GM23248 (cell line): ENCODE results near the gene CENPP. TPM values are rescaled to one million over a fixed set of nuclear protein-coding genes. Genes with fewer than 3 reads are reported as not detected.
A peak's percentile ranks its signal among the peaks of the same experiment; 100 is the strongest.

ENCODE experiments used
- DNase-seq: peaks from one replicate; pipeline ENCODE4 v3.0.0-alpha.2; 2015
- H2AFZ ChIP-seq: fragments of 200-600 bp; sonication (generic); 2 replicates; pipeline ENCODE4 v1.6.1; 2016; ENCODE audit warnings: antibody characterized with exemption
- H3F3A ChIP-seq: fragments of 200-600 bp; sonication (generic); 2 replicates; pipeline ENCODE4 v1.6.1; 2016; ENCODE audit warnings: mild to moderate bottlenecking, antibody characterized with exemption, mixed run types; ENCODE audit not compliant: insufficient read depth
- H3K27ac ChIP-seq: fragments of 200-600 bp; sonication (generic); 2 replicates; pipeline ENCODE4 v1.5.1; 2016; ENCODE audit warnings: mild to moderate bottlenecking
- H3K27me3 ChIP-seq: fragments of 200-600 bp; sonication (generic); replicated peaks from 2 replicates; pipeline ENCODE4 v1.6.1; 2016; ENCODE audit warnings: mild to moderate bottlenecking; ENCODE audit not compliant: insufficient read depth
- H3K36me3 ChIP-seq: fragments of 200-600 bp; sonication (generic); 2 replicates; pipeline ENCODE4 v1.6.1; 2016; ENCODE audit warnings: low read depth, mild to moderate bottlenecking
- H3K4me1 ChIP-seq: fragments of 200-600 bp; sonication (generic); 2 replicates; pipeline ENCODE4 v1.6.1; 2016; ENCODE audit warnings: mild to moderate bottlenecking; ENCODE audit not compliant: insufficient read depth
- H3K4me2 ChIP-seq: fragments of 200-600 bp; sonication (generic); one replicate; pipeline ENCODE4 v1.6.1; 2016; ENCODE audit warnings: mild to moderate bottlenecking; ENCODE audit not compliant: unreplicated experiment
- H3K4me3 ChIP-seq: fragments of 200-600 bp; sonication (generic); 2 replicates; pipeline ENCODE4 v1.5.1; 2016; ENCODE audit warnings: mild to moderate bottlenecking
- H3K79me2 ChIP-seq: fragments of 200-600 bp; sonication (generic); 2 replicates; pipeline ENCODE4 v1.6.1; 2016; ENCODE audit warnings: mild to moderate bottlenecking; ENCODE audit not compliant: insufficient read depth
- H3K9ac ChIP-seq: fragments of 200-600 bp; sonication (generic); 2 replicates; pipeline ENCODE4 v1.6.1; 2016; ENCODE audit warnings: mild to moderate bottlenecking
- H3K9me2 ChIP-seq: fragments of 200-600 bp; sonication (generic); 2 replicates; pipeline ENCODE4 v1.6.1; 2016; ENCODE audit warnings: mixed run types, mild to moderate bottlenecking, moderate library complexity; ENCODE audit not compliant: insufficient read depth
- H3K9me3 ChIP-seq: fragments of 200-600 bp; sonication (generic); one replicate; pipeline ENCODE4 v1.6.1; 2017; ENCODE audit warnings: low read depth
- H4K20me1 ChIP-seq: fragments of 200-600 bp; sonication (generic); 2 replicates; pipeline ENCODE4 v1.6.0; 2016; ENCODE audit not compliant: insufficient read depth
- EZH2 ChIP-seq: fragments of 200-600 bp; sonication (generic); IDR thresholded peaks from 2 replicates; pipeline ENCODE4 v1.6.1; 2018; ENCODE audit warnings: antibody characterized with exemption, mild to moderate bottlenecking; ENCODE audit not compliant: insufficient read depth, poor library complexity, severe bottlenecking
- EZH2phosphoT487 ChIP-seq: fragments of 200-600 bp; sonication (generic); IDR thresholded peaks from 2 replicates; pipeline ENCODE4 v1.6.1; 2018; ENCODE audit warnings: antibody characterized with exemption, moderate library complexity, mild to moderate bottlenecking, low read depth; ENCODE audit not compliant: insufficient read depth
- WGBS, 2 experiments: methylation state at CpG; one replicate each; pipeline ENCODE4 v1.1.6; 2015 to 2017; ENCODE audit warnings: low lambda C conversion rate in 2 of 2, low coverage in 1 of 2; ENCODE audit errors: missing lambda C conversion rate in 2 of 2; 5-methylcytosine and 5-hydroxymethylcytosine counted together
- in situ Hi-C: fragments of 300-500 bp; cut with MboI; formaldehyde crosslinking; loops from 2 replicates; pipeline ENCODE4 v1.15.0; 2020
- polyA plus RNA-seq: library from polyadenylated mRNA; unstranded; fragments of >200 nt; fragmentation: Nextera tagmentation; extraction: Ambion mirVana; gene quantifications from 2 replicates; pipeline ENCODE4 v1.2.1, GENCODE V29; 2016
- total RNA-seq: library from RNA; depleted of rRNA; stranded (reverse); fragments of >200 nt; shearing (Covaris generic); gene quantifications from 2 replicates; pipeline ENCODE4 v1.2.3, GENCODE V29; 2014

Gene CENPP
- total and polyA plus RNA-seq, 2 experiments from 2014 or later: 2.5 to 7.4 TPM

DNA sequence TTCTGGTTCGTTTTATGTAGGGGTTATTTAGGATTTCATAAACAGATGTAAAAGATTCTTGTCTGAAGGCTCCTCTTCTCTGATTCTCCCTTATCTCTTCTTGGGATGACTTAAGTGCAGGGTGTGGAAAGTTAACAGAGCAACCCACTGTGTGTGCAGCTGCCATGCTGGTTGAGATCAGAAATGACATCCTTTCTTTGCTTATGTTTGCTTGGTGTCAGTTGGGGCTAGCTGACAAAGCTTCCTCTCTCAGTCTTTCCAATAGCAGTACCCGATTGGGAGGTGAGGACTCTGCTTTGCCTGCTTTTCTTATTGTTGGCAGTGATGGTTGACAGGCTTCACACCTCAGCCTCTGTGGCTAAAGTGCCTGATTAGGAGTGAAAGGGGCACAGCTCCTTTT is 52.1 kb downstream of the CENPP start:
- no peak overlapping the region for H3K27ac ChIP-seq
- no peaks in the 10 kb centered on the region for H3K27me3 ChIP-seq
- no peaks in the 10 kb centered on the region for H4K20me1 ChIP-seq
- H3K4me3 ChIP-seq: no peak overlapping the region
- H3K9me3 ChIP-seq: no peaks in the 10 kb centered on the region
- H2AFZ ChIP-seq: no peak overlapping the region
- 78 to 88% methylated on average over 2 of the region's 2 CpGs for WGBS, 2 experiments
- no peak overlapping the region for H3K9ac ChIP-seq
- H3F3A ChIP-seq: peaks cover 18% of the 10 kb centered on the region
- TF ChIP-seq EZH2phosphoT487: no peak
- TF ChIP-seq EZH2: no peak
- H3K4me1 ChIP-seq: peaks cover 20% of the 10 kb centered on the region
- H3K79me2 ChIP-seq: no peaks in the 10 kb centered on the region
- DNase-seq: no peak
- in situ Hi-C loops: no loop called here
- H3K4me2 ChIP-seq: no peak overlapping the region
- H3K9me2 ChIP-seq: no peaks in the 10 kb centered on the region
- H3K36me3 ChIP-seq: no peaks in the 10 kb centered on the region

DNA sequence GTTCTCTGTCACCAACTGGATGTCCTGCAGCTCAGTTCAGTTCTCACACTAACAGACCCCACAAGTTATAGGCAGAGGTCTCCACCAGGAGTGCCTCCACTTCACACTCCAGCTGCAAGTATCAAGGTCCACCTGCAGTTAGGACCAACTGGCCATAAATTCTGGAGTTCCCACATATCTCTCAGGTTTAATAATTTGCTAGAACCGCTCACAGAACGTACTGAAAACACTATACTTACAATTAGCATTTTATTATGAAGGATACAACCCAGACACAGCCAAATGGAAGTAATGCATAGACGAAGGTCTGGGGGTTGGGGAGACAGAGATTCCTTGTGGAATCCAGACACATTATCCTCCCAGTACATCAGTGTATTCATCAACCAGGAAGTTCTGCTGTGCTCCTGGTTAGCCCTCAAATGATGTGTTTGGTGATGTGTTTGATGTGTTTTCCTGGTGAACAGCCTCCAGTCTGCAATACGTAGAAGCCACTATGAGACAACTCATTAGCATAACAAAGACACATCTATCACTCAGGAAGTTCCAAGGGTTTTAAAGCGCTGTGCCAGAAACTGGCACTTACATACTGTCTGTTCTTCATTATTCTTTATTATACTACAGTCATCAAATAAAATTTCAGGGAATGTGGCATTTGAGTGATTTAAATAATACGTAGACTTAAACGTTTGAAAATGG is 53.3 kb downstream of the CENPP start:
- H3K9ac ChIP-seq: no peak overlapping the region
- H3K79me2 ChIP-seq: no peaks in the 10 kb centered on the region
- peak overlapping the region; percentile 38 for H3K4me2 ChIP-seq
- H4K20me1 ChIP-seq: no peaks in the 10 kb centered on the region
- no peaks in the 10 kb centered on the region for H3K36me3 ChIP-seq
- DNase-seq: peak; percentile 66
- in situ Hi-C loops: no loop called here
- no peaks in the 10 kb centered on the region for H3K9me2 ChIP-seq
- H2AFZ ChIP-seq: peak overlapping the region; percentile 27; the same call in 1 of the 2 replicates
- peaks cover 24% of the 10 kb centered on the region for H3K4me1 ChIP-seq
- H3K27ac ChIP-seq: peak overlapping the region; percentile 32
- no peaks in the 10 kb centered on the region for H3K27me3 ChIP-seq
- no peaks in the 10 kb centered on the region for H3K9me3 ChIP-seq
- TF ChIP-seq EZH2phosphoT487: no peak
- TF ChIP-seq EZH2: no peak
- 28 to 29% methylated on average over 7 of the region's 7 CpGs for WGBS, 2 experiments
- H3F3A ChIP-seq: peaks cover 19% of the 10 kb centered on the region
- no peak overlapping the region; the same call in 1 of the 2 replicates for H3K4me3 ChIP-seq

DNA sequence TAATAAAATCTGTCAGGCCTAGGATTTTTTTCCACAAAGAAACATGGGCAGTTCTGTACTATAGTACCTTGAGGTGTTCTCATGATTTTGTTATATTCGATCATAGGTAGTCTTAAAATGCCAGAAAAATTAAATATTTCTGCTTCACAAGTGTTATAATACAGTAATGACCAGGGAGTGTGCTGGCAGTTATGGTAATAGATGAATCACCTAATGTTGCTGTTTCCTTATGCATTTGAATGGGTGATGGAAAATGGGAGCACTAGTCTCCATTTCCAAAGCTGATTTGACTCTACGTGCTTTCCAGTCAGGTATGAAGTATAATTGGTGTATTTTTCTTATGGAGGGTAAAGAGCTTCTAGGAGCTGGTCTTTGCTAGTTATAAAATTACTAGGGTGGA is 54.9 kb downstream of the CENPP start:
- in situ Hi-C loops: no loop called here
- H2AFZ ChIP-seq: no peak overlapping the region
- peaks cover 31% of the 10 kb centered on the region for H3F3A ChIP-seq
- no peaks in the 10 kb centered on the region for H3K9me2 ChIP-seq
- H3K9ac ChIP-seq: no peak overlapping the region
- no peak overlapping the region for H3K4me3 ChIP-seq
- no peaks in the 10 kb centered on the region for H4K20me1 ChIP-seq
- TF ChIP-seq EZH2 (no peak), EZH2phosphoT487 (no peak)
- no peaks in the 10 kb centered on the region for H3K79me2 ChIP-seq
- WGBS, 2 experiments: 92 to 95% methylated on average over 2 of the region's 2 CpGs
- H3K27me3 ChIP-seq: no peaks in the 10 kb centered on the region
- H3K4me1 ChIP-seq: peaks cover 40% of the 10 kb centered on the region
- H3K4me2 ChIP-seq: no peak overlapping the region
- no peak overlapping the region for H3K27ac ChIP-seq
- DNase-seq: peak; percentile 28
- no peaks in the 10 kb centered on the region for H3K9me3 ChIP-seq
- H3K36me3 ChIP-seq: no peaks in the 10 kb centered on the region

DNA sequence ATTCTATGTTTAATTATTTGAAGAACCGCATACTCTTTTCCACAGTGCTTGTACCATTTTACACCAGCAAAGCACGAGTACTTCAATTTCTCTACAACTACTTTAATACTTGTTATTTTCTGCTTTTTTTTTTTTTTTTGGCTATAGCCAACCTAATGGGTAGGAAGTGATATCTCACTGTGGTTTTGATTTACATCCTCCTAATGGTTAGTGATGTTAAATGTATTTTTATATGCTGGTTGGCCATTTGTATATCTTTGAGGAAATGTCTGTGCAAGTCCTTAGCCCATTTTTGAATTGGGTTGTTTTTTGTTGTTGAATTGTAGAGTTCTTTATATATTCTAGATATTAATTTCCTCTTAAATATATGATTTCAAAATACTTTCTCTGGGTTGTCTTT is 56.0 kb downstream of the CENPP start:
- in situ Hi-C loops: no loop called here
- Histone ChIP-seq H3K4me1 (peaks cover 45% of the 10 kb centered on the region), H3F3A (peaks cover 31% of the 10 kb centered on the region), H2AFZ (no peak overlapping the region), H3K79me2 (no peaks in the 10 kb centered on the region), H4K20me1 (no peaks in the 10 kb centered on the region), H3K9me3 (no peaks in the 10 kb centered on the region), H3K36me3 (no peaks in the 10 kb centered on the region), H3K4me2 (no peak overlapping the region), H3K9ac (no peak overlapping the region), H3K9me2 (no peaks in the 10 kb centered on the region), H3K4me3 (no peak overlapping the region), H3K27me3 (no peaks in the 10 kb centered on the region), H3K27ac (no peak overlapping the region)
- 85 to 86% methylated on average over 2 of the region's 2 CpGs for WGBS, 2 experiments
- DNase-seq: no peak
- TF ChIP-seq EZH2 (no peak), EZH2phosphoT487 (no peak)
